ENCODE data around the gene OVOL3.

Gene OVOL3

DNA sequence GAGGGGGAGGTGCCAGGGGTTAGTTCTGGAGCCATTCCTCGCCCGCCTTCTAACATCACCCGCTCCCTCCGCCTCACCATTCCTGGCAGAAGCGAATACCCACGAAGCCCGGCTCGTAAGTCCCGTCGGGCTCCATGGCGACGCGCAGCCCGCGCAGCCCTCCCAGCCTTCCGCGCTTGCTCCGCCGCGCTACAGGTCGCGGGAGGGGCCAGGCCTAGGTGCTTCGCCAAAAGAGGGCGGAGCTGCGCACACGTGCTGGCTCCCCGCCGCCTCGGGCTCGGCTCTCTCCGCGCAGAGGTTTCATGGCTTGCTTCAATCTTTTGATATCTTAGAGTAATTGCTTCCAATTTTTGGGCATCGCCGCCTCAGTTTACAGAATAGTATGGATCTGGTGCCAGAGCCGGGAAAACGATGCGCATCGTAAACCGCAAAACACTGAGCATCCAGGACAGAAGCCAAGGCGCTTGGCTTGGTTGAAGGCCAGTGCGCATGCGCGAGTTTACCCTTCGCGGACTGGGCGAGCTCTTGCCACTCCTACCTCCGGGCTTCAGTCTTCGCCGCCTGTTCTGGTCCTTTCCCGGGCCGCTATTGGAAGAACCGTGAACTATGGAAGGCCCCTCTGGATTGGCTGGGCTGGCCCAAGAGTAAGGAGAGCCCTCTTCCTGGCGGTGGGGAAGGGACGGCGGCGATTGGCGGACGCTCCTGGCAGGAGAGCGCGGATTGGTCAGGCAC, 3.9 kb downstream of the OVOL3 start, which contains the start of gene POLR2I:
Gene POLR2I, minus strand, starts transcription at position 155 of the 732 bp plus-strand sequence. Its CDS starts 19 bp downstream, at position 136.
- TF ChIP-seq, protein P1, sequence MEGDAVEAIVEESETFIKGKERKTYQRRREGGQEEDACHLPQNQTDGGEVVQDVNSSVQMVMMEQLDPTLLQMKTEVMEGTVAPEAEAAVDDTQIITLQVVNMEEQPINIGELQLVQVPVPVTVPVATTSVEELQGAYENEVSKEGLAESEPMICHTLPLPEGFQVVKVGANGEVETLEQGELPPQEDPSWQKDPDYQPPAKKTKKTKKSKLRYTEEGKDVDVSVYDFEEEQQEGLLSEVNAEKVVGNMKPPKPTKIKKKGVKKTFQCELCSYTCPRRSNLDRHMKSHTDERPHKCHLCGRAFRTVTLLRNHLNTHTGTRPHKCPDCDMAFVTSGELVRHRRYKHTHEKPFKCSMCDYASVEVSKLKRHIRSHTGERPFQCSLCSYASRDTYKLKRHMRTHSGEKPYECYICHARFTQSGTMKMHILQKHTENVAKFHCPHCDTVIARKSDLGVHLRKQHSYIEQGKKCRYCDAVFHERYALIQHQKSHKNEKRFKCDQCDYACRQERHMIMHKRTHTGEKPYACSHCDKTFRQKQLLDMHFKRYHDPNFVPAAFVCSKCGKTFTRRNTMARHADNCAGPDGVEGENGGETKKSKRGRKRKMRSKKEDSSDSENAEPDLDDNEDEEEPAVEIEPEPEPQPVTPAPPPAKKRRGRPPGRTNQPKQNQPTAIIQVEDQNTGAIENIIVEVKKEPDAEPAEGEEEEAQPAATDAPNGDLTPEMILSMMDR (IDR thresholded peaks at IDR 0.05): no peak
- H3K4me1 ChIP-seq (ENCODE audit: control insufficient read depth in 1 of 2, insufficient read depth in 1 of 2, low read depth in 1 of 2, low read length in 1 of 2): peaks cover 27 to 32% of the 10 kb centered on the region in 2 experiments
- peak within 1 kb of the TSS; percentile 89 to 93 for H3K4me3 ChIP-seq (ENCODE audit: low read depth in 1 of 2, low read length in 1 of 2)
- peak within 1 kb of the TSS; percentile 81 for H3K27ac ChIP-seq
- H3K9me3 ChIP-seq: no peaks in the 10 kb centered on the region
- peaks cover 43% of the 10 kb centered on the region for H3K36me3 ChIP-seq
- H3K27me3 ChIP-seq: no peaks in the 10 kb centered on the region

- H3K27ac ChIP-seq: peak within 1 kb of the TSS; percentile 81
- H3K4me1 ChIP-seq (ENCODE audit: control insufficient read depth in 1 of 2, insufficient read depth in 1 of 2, low read depth in 1 of 2, low read length in 1 of 2): peaks cover 27 to 32% of the 10 kb centered on the region in 2 experiments
- peaks cover 51% of the 10 kb centered on the region for H3K36me3 ChIP-seq
- H3K4me3 ChIP-seq (ENCODE audit: low read depth in 1 of 2, low read length in 1 of 2): peak within 1 kb of the TSS; percentile 89 to 93
- TF ChIP-seq, protein P1 (IDR thresholded peaks at IDR 0.05): no peak
- no peaks in the 10 kb centered on the region for H3K27me3 ChIP-seq
- H3K9me3 ChIP-seq: no peaks in the 10 kb centered on the region
These were observed 4.8 kb downstream of the OVOL3 start, which contains the start of gene TBCB for GRCh38 chr19:36115453-36116343. TSS of gene TBCB (plus strand) at chr19:36115468. CDS start at chr19:36115561, 93 bp downstream.

- no peaks in the 10 kb centered on the region for H3K9me3 ChIP-seq
- peaks cover 55% of the 10 kb centered on the region for H3K36me3 ChIP-seq
- peak overlapping the region; percentile 89 to 93 for H3K4me3 ChIP-seq (ENCODE audit: low read depth in 1 of 2, low read length in 1 of 2)
- TF ChIP-seq, protein P1 (IDR thresholded peaks at IDR 0.05): no peak
- H3K27me3 ChIP-seq: no peaks in the 10 kb centered on the region
- H3K27ac ChIP-seq: peak overlapping the region; percentile 81
- H3K4me1 ChIP-seq (ENCODE audit: control insufficient read depth in 1 of 2, insufficient read depth in 1 of 2, low read depth in 1 of 2, low read length in 1 of 2): peaks cover 27 to 32% of the 10 kb centered on the region in 2 experiments
These were observed 5.3 kb downstream of the OVOL3 start for GRCh38 chr19:36116344-36116637.

GRCh38 chr19:36120092-36120983, 9.4 kb downstream of the OVOL3 start:
- Histone ChIP-seq H3K4me3 (ENCODE audit: low read depth in 1 of 2, low read length in 1 of 2) (no peak overlapping the region), H3K9me3 (no peaks in the 10 kb centered on the region), H3K27ac (no peak overlapping the region), H3K4me1 (ENCODE audit: control insufficient read depth in 1 of 2, insufficient read depth in 1 of 2, low read depth in 1 of 2, low read length in 1 of 2) (peaks cover 14 to 16% of the 10 kb centered on the region in 2 experiments), H3K36me3 (peaks cover 80% of the 10 kb centered on the region), H3K27me3 (no peaks in the 10 kb centered on the region)
- TF ChIP-seq, protein P1 (IDR thresholded peaks at IDR 0.05): no peak

DNA sequence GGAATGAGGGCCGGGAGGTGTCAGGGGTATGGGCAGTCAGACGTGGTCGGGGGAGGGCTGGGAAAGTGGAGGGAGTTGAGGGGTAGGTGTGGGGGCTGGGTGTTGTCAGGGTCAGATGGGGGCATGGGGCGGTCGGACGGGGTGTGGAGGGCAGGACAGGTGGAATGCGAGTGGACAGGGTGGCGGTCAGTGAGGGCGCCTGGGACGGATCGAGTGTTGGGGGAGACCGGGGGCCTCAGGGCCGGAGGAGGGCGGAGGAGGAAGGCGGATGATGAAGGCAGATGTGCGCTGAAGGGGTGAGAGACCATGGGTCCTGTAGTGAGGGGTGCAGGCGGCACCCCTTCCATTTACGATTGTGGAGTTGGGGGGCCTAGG, 10.0 kb downstream of the OVOL3 start:
- Histone ChIP-seq H3K27ac (no peak overlapping the region), H3K4me1 (ENCODE audit: control insufficient read depth in 1 of 2, insufficient read depth in 1 of 2, low read depth in 1 of 2, low read length in 1 of 2) (peaks cover 10 to 11% of the 10 kb centered on the region in 2 experiments), H3K9me3 (no peaks in the 10 kb centered on the region), H3K27me3 (no peaks in the 10 kb centered on the region), H3K36me3 (peaks cover 86% of the 10 kb centered on the region), H3K4me3 (ENCODE audit: low read depth in 1 of 2, low read length in 1 of 2) (no peak overlapping the region)
- TF ChIP-seq, protein P1 (IDR thresholded peaks at IDR 0.05): no peak
